Neutrophil (primary cell): ENCODE measurements around the gene CYP27B1.

Experiments used
- H3K27ac ChIP-seq: fragments of 200-600 bp; sonication (generic); 2 replicates; pipeline ENCODE4 v1.5.1; 2016; ENCODE audit warnings: mild to moderate bottlenecking, moderate library complexity
- H3K27me3 ChIP-seq: fragments of 200-600 bp; sonication (generic); 2 replicates; pipeline ENCODE4 v1.6.0; 2016; ENCODE audit warnings: mild to moderate bottlenecking
- H3K36me3 ChIP-seq: fragments of 200-600 bp; sonication (generic); 2 replicates; pipeline ENCODE4 v1.5.1; 2017
- H3K4me1 ChIP-seq, 2 experiments: fragments of 200-600 bp in 1 of 2; sonication (generic) in 1 of 2; 1 replicate in 1 of 2; 2 replicates in 1 of 2; pipeline versions ENCODE4 v1.5.1 to v1.6.1; 2013 to 2016; ENCODE audit warnings: low read depth in 1 of 2, low read length in 1 of 2, mild to moderate bottlenecking in 1 of 2, moderate library complexity in 1 of 2; ENCODE audit not compliant: control insufficient read depth in 1 of 2, insufficient read depth in 1 of 2
- H3K4me3 ChIP-seq, 2 experiments: fragments of 200-600 bp in 1 of 2; sonication (generic) in 1 of 2; 1 replicate in 1 of 2; 2 replicates in 1 of 2; pipeline ENCODE4 v1.5.1; 2013 to 2016; ENCODE audit warnings: low read depth in 1 of 2, low read length in 1 of 2, mild to moderate bottlenecking in 1 of 2, moderate library complexity in 1 of 2
- H3K9me3 ChIP-seq: fragments of 200-600 bp; sonication (generic); 2 replicates; pipeline ENCODE4 v1.5.1; 2016
- CTCF ChIP-seq: fragments of 200-600 bp; sonication (generic); IDR thresholded peaks from 2 replicates; pipeline ENCODE4 v1.5.1; 2016; ENCODE audit warnings: antibody characterized with exemption

CYP27B1 gene

GRCh38 chr12:57755454-57756372 lies 11.2 kb downstream of the CYP27B1 start:
- peak overlapping the region; percentile 52 to 66 for H3K4me3 ChIP-seq
- TF ChIP-seq CTCF, result no peak
- H3K36me3 ChIP-seq, result no peaks in the 10 kb centered on the region
- peak overlapping the region; percentile 23 for H3K27ac ChIP-seq
- no peaks in the 10 kb centered on the region for H3K9me3 ChIP-seq
- H3K4me1 ChIP-seq, result peaks cover 36 to 42% of the 10 kb centered on the region in 2 experiments
- H3K27me3 ChIP-seq, result peaks cover 49% of the 10 kb centered on the region

- H3K4me1 ChIP-seq, result peaks cover 36 to 42% of the 10 kb centered on the region in 2 experiments
- no peak for TF ChIP-seq CTCF
- H3K9me3 ChIP-seq, result no peaks in the 10 kb centered on the region
- H3K36me3 ChIP-seq, result no peaks in the 10 kb centered on the region
- no peak overlapping the region for H3K27ac ChIP-seq
- H3K4me3 ChIP-seq, result peak overlapping the region in 1 of 2 experiments; percentile 66
- peaks cover 49% of the 10 kb centered on the region for H3K27me3 ChIP-seq
These were observed 11.8 kb downstream of the CYP27B1 start for GRCh38 chr12:57755194-57755453.

- Histone ChIP-seq H3K27me3 (peaks cover 49% of the 10 kb centered on the region), H3K27ac (no peak within 1 kb of the TSS), H3K9me3 (no peaks in the 10 kb centered on the region), H3K4me3 (peak within 1 kb of the TSS; percentile 52 to 66), H3K4me1 (peaks cover 36 to 42% of the 10 kb centered on the region in 2 experiments), H3K36me3 (no peaks in the 10 kb centered on the region)
- no peak for TF ChIP-seq CTCF
These were observed 12.3 kb downstream of the CYP27B1 start, which contains the start of gene MARCHF9 for GRCh38 chr12:57754411-57755193. TSS of gene MARCHF9 (plus strand) at chr12:57755103. CDS start at chr12:57755529, 426 bp downstream.

GRCh38 chr12:57753756-57754337 lies 13.0 kb downstream of the CYP27B1 start:
- Histone ChIP-seq H3K36me3 (no peaks in the 10 kb centered on the region), H3K4me1 (peaks cover 36 to 42% of the 10 kb centered on the region in 2 experiments), H3K27ac (no peak overlapping the region), H3K9me3 (no peaks in the 10 kb centered on the region), H3K4me3 (no peak overlapping the region), H3K27me3 (peaks cover 49% of the 10 kb centered on the region)
- no peak for TF ChIP-seq CTCF

GRCh38 chr12:57752668-57753000 lies 14.2 kb downstream of the CYP27B1 start:
- no peak for TF ChIP-seq CTCF
- Histone ChIP-seq H3K27ac (peak overlapping the region; percentile 54), H3K9me3 (no peaks in the 10 kb centered on the region), H3K36me3 (no peaks in the 10 kb centered on the region), H3K27me3 (peaks cover 49% of the 10 kb centered on the region), H3K4me3 (peak overlapping the region; percentile 64 to 78), H3K4me1 (peaks cover 36 to 42% of the 10 kb centered on the region in 2 experiments)
